ENCODE measurements around the gene CFAP68. TPM values are rescaled to one million over a fixed set of nuclear protein-coding genes. Genes with fewer than 3 reads are reported as not detected.

The CFAP68 gene
- total RNA-seq, 4 donors from 2014 or later, result 0.29 to 22.8 (median 4.2) TPM

GRCh38 chr11:111849631-111850030, 29.7 kb upstream of the CFAP68 start:
- Histone ChIP-seq H3K27ac (no peak overlapping the region), H3K9me3 (no peaks in the 10 kb centered on the region), H3K36me3 (no peaks in the 10 kb centered on the region), H3K4me3 (no peak overlapping the region), H3K4me1 (no peaks in the 10 kb centered on the region), H3K27me3 (no peaks in the 10 kb centered on the region)
- no peak for DNase-seq
- intact Hi-C loops (cut with DNase I; ENCODE audit: low total_unique reads), result no loop called here
- TF ChIP-seq POLR2A (IDR thresholded peaks at IDR 0.05), result no peak
- TF ChIP-seq CTCF (IDR thresholded peaks at IDR 0.05), result no peak

GRCh38 chr11:111851067-111851466, 28.3 kb upstream of the CFAP68 start:
- Histone ChIP-seq H3K9me3 (no peaks in the 10 kb centered on the region), H3K27me3 (no peaks in the 10 kb centered on the region), H3K36me3 (no peaks in the 10 kb centered on the region), H3K27ac (no peak overlapping the region), H3K4me1 (no peaks in the 10 kb centered on the region), H3K4me3 (no peak overlapping the region)
- TF ChIP-seq CTCF (IDR thresholded peaks at IDR 0.05) (no peak), POLR2A (IDR thresholded peaks at IDR 0.05) (no peak)
- intact Hi-C loops (cut with DNase I; ENCODE audit: low total_unique reads), result no loop called here
- DNase-seq, result no peak

- intact Hi-C loops (cut with DNase I; ENCODE audit: low total_unique reads), result no loop called here
- no peak overlapping the region for H3K27ac ChIP-seq
- H3K36me3 ChIP-seq, result no peaks in the 10 kb centered on the region
- no peaks in the 10 kb centered on the region for H3K9me3 ChIP-seq
- H3K27me3 ChIP-seq, result no peaks in the 10 kb centered on the region
- DNase-seq, result no peak
- no peak overlapping the region for H3K4me3 ChIP-seq
- no peaks in the 10 kb centered on the region for H3K4me1 ChIP-seq
- TF ChIP-seq POLR2A (IDR thresholded peaks at IDR 0.05), result no peak
- peak in 2 of 4 experiments; percentile 4 for TF ChIP-seq CTCF (IDR thresholded peaks at IDR 0.05)
Observed at GRCh38 chr11:111851636-111852035, 27.7 kb upstream of the CFAP68 start.

- Histone ChIP-seq H3K27ac (no peak overlapping the region), H3K4me3 (no peak overlapping the region), H3K9me3 (no peaks in the 10 kb centered on the region), H3K4me1 (no peaks in the 10 kb centered on the region), H3K36me3 (no peaks in the 10 kb centered on the region), H3K27me3 (no peaks in the 10 kb centered on the region)
- intact Hi-C loops (cut with DNase I; ENCODE audit: low total_unique reads), result no loop called here
- TF ChIP-seq CTCF (IDR thresholded peaks at IDR 0.05) (no peak), POLR2A (IDR thresholded peaks at IDR 0.05) (no peak)
- DNase-seq, result no peak
Observed at GRCh38 chr11:111852103-111852502, 27.2 kb upstream of the CFAP68 start.

- no peak for DNase-seq
- no peaks in the 10 kb centered on the region for H3K27me3 ChIP-seq
- no peaks in the 10 kb centered on the region for H3K36me3 ChIP-seq
- H3K27ac ChIP-seq, result no peak overlapping the region
- H3K9me3 ChIP-seq, result no peaks in the 10 kb centered on the region
- intact Hi-C loops (cut with DNase I; ENCODE audit: low total_unique reads), result no loop called here
- no peaks in the 10 kb centered on the region for H3K4me1 ChIP-seq
- H3K4me3 ChIP-seq, result no peak overlapping the region
- no peak for TF ChIP-seq POLR2A (IDR thresholded peaks at IDR 0.05)
- TF ChIP-seq CTCF (IDR thresholded peaks at IDR 0.05), result no peak
Observed at GRCh38 chr11:111855506-111855905, 23.8 kb upstream of the CFAP68 start.

All from uterus (tissue), 4 donors.